Stomach (tissue), 4 donors: ENCODE data around the gene APEX1.

Experiments
- CTCF ChIP-seq, 7 experiments: fragments of 450-650 bp in 4 of 7; fragments of 200-600 bp in 3 of 7; sonication (generic) in 3 of 7; IDR thresholded peaks; one replicate each; pipeline ENCODE4 v1.5.1; 2016 to 2019; ENCODE audit warnings: antibody characterized with exemption in 7 of 7, control low read depth in 2 of 7, mild to moderate bottlenecking in 1 of 7
- EP300 ChIP-seq: sonication (generic); formaldehyde crosslinking; IDR thresholded peaks from one replicate; pipeline ENCODE4 v1.6.1; 2017; ENCODE audit warnings: antibody characterized with exemption

- TF ChIP-seq CTCF (IDR thresholded peaks at IDR 0.05), result no peak
- TF ChIP-seq EP300, result no peak
These were observed 22.3 kb downstream of the APEX1 start for GRCh38 chr14:20477211-20477876.
